KMS-11 (cell line): Measurements from ENCODE around the gene ZNRF2.

Experiments
- H2AFZ ChIP-seq: fragments of 200-600 bp; sonication (generic); 2 replicates; pipeline ENCODE4 v1.6.1; 2016; ENCODE audit warnings: antibody characterized with exemption, mixed run types, low read depth
- H3K27ac ChIP-seq: fragments of 200-600 bp; sonication (generic); 2 replicates; pipeline ENCODE4 v1.6.1; 2016; ENCODE audit warnings: mild to moderate bottlenecking, mixed run types
- H3K27me3 ChIP-seq: fragments of 200-600 bp; sonication (generic); 2 replicates; pipeline ENCODE4 v1.6.1; 2017; ENCODE audit warnings: mild to moderate bottlenecking, low read depth, mixed run types, moderate library complexity; ENCODE audit not compliant: insufficient read depth
- H3K36me3 ChIP-seq: fragments of 200-600 bp; sonication (generic); 2 replicates; pipeline ENCODE4 v1.6.1; 2017; ENCODE audit warnings: mild to moderate bottlenecking, mixed run types; ENCODE audit not compliant: insufficient read depth
- H3K4me1 ChIP-seq: fragments of 200-600 bp; sonication (generic); 2 replicates; pipeline ENCODE4 v1.6.1; 2016; ENCODE audit warnings: mild to moderate bottlenecking, low read depth, mixed run types; ENCODE audit not compliant: poor library complexity, severe bottlenecking
- H3K4me2 ChIP-seq: fragments of 200-600 bp; sonication (generic); 2 replicates; pipeline ENCODE4 v1.7.0; 2016; ENCODE audit warnings: mild to moderate bottlenecking, mixed run types
- H3K4me3 ChIP-seq: fragments of 200-600 bp; sonication (generic); IDR thresholded peaks from 2 replicates; pipeline ENCODE4 v1.6.1; 2017; ENCODE audit warnings: low read depth, low read length, mixed read lengths; ENCODE audit not compliant: insufficient read depth
- H3K79me2 ChIP-seq: fragments of 200-600 bp; sonication (generic); 2 replicates; pipeline ENCODE4 v1.6.1; 2016; ENCODE audit warnings: low read depth, mixed run types; ENCODE audit not compliant: insufficient read depth
- H3K9ac ChIP-seq: fragments of 200-600 bp; sonication (generic); 2 replicates; pipeline ENCODE4 v1.6.1; 2016; ENCODE audit warnings: mild to moderate bottlenecking, mixed run types
- H4K20me1 ChIP-seq: fragments of 200-600 bp; sonication (generic); 2 replicates; pipeline ENCODE4 v1.6.1; 2016; ENCODE audit warnings: mild to moderate bottlenecking, mixed run types; ENCODE audit not compliant: insufficient read depth
- CTCF ChIP-seq: fragments of 200-600 bp; sonication (generic); conservative IDR thresholded peaks from 2 replicates; pipeline ENCODE4 v1.6.1; 2017; ENCODE audit warnings: low read depth, mild to moderate bottlenecking, antibody characterized with exemption, low read length, moderate library complexity, mixed read lengths

ZNRF2 gene

GRCh38 chr7:30280631-30281030 is 3.8 kb upstream of the ZNRF2 start:
- H3K27ac ChIP-seq, result no peak overlapping the region

GRCh38 chr7:30281263-30281662 is 3.1 kb upstream of the ZNRF2 start:
- Histone ChIP-seq H3K36me3 (no peaks in the 10 kb centered on the region), H3K4me1 (peaks cover 13% of the 10 kb centered on the region), H4K20me1 (no peaks in the 10 kb centered on the region), H2AFZ (no peak overlapping the region), H3K79me2 (peaks cover 4% of the 10 kb centered on the region), H3K27ac (no peak overlapping the region), H3K9ac (no peak overlapping the region), H3K4me3 (no peak overlapping the region), H3K4me2 (no peak overlapping the region), H3K27me3 (no peaks in the 10 kb centered on the region)
- TF ChIP-seq CTCF, result no peak; the same call in 1 of the 2 replicates

More at GRCh38 chr7:30280631-30281030, 3.8 kb upstream of the ZNRF2 start:
- Histone ChIP-seq H3K4me1 (peaks cover 13% of the 10 kb centered on the region), H3K79me2 (no peaks in the 10 kb centered on the region), H3K4me3 (no peak overlapping the region), H3K36me3 (no peaks in the 10 kb centered on the region), H3K4me2 (no peak overlapping the region), H2AFZ (no peak overlapping the region), H4K20me1 (no peaks in the 10 kb centered on the region), H3K9ac (no peak overlapping the region), H3K27me3 (no peaks in the 10 kb centered on the region)
- TF ChIP-seq CTCF, result no peak

GRCh38 chr7:30281791-30282190 is 2.6 kb upstream of the ZNRF2 start:
- H3K27ac ChIP-seq, result no peak overlapping the region
- no peak for TF ChIP-seq CTCF

GRCh38 chr7:30282735-30283134 is 1.7 kb upstream of the ZNRF2 start:
- H3K4me3 ChIP-seq, result no peak overlapping the region
- no peaks in the 10 kb centered on the region for H3K27me3 ChIP-seq
- peaks cover 19% of the 10 kb centered on the region for H3K79me2 ChIP-seq
- TF ChIP-seq CTCF, result no peak
- no peak overlapping the region for H3K9ac ChIP-seq
- H3K36me3 ChIP-seq, result no peaks in the 10 kb centered on the region
- no peaks in the 10 kb centered on the region for H4K20me1 ChIP-seq
- no peak overlapping the region for H3K4me2 ChIP-seq
- peaks cover 26% of the 10 kb centered on the region for H3K4me1 ChIP-seq
- H3K27ac ChIP-seq, result no peak overlapping the region
- H2AFZ ChIP-seq, result no peak overlapping the region

More at GRCh38 chr7:30281791-30282190, 2.6 kb upstream of the ZNRF2 start:
- Histone ChIP-seq H2AFZ (no peak overlapping the region), H3K4me2 (no peak overlapping the region), H3K36me3 (no peaks in the 10 kb centered on the region), H3K4me1 (peaks cover 19% of the 10 kb centered on the region), H3K9ac (no peak overlapping the region), H3K4me3 (no peak overlapping the region), H3K79me2 (peaks cover 10% of the 10 kb centered on the region), H4K20me1 (no peaks in the 10 kb centered on the region), H3K27me3 (no peaks in the 10 kb centered on the region)
